ENCODE results near the gene HAL. TPM values are rescaled to one million over a fixed set of nuclear protein-coding genes. Genes with fewer than 3 reads are reported as not detected.

HAL gene
- total RNA-seq, 1 experiment from 2014 or later, result not detected

- Histone ChIP-seq H3K27me3 (no peaks in the 10 kb centered on the region), H3K9me3 (no peaks in the 10 kb centered on the region), H3K4me3 (no peak overlapping the region), H3K36me3 (0 out of 2 replicates have a peak, but pooled peaks cover 3% of the 10 kb centered on the region)
- no peak for DNase-seq
Measured at GRCh38 chr12:96026331-96026730, 30.2 kb upstream of the HAL start.

GRCh38 chr12:96025518-96025917 is 29.4 kb upstream of the HAL start:
- Histone ChIP-seq H3K4me3 (no peak overlapping the region), H3K36me3 (0 out of 2 replicates have a peak, but pooled peaks cover 3% of the 10 kb centered on the region), H3K27me3 (no peaks in the 10 kb centered on the region), H3K9me3 (no peaks in the 10 kb centered on the region)
- no peak for DNase-seq

- H3K4me3 ChIP-seq, result no peak overlapping the region
- no peaks in the 10 kb centered on the region for H3K27me3 ChIP-seq
- DNase-seq, result no peak
- no peaks in the 10 kb centered on the region for H3K36me3 ChIP-seq
- no peaks in the 10 kb centered on the region for H3K9me3 ChIP-seq
Measured at GRCh38 chr12:96020314-96021003, 24.3 kb upstream of the HAL start.

- no peak overlapping the region for H3K4me3 ChIP-seq
- H3K36me3 ChIP-seq, result no peaks in the 10 kb centered on the region; the same call in 1 of the 2 replicates
- peak; percentile 30 for DNase-seq
- H3K27me3 ChIP-seq, result no peaks in the 10 kb centered on the region
- no peaks in the 10 kb centered on the region for H3K9me3 ChIP-seq
Measured at GRCh38 chr12:96015672-96016071, 19.5 kb upstream of the HAL start.

- Histone ChIP-seq H3K4me3 (no peak overlapping the region), H3K27me3 (no peaks in the 10 kb centered on the region), H3K36me3 (no peaks in the 10 kb centered on the region; the same call in 1 of the 2 replicates), H3K9me3 (no peaks in the 10 kb centered on the region)
- DNase-seq, result no peak
Measured at GRCh38 chr12:96014943-96015599, 18.9 kb upstream of the HAL start.

- H3K36me3 ChIP-seq, result peaks cover 7% of the 10 kb centered on the region; the same call in 1 of the 2 replicates
Measured at GRCh38 chr12:96007729-96008128, 11.6 kb upstream of the HAL start.

GRCh38 chr12:96006727-96007126 is 10.6 kb upstream of the HAL start:
- DNase-seq, result no peak
- no peaks in the 10 kb centered on the region for H3K27me3 ChIP-seq
- peaks cover 14% of the 10 kb centered on the region; the same call in 1 of the 2 replicates for H3K36me3 ChIP-seq
- no peak overlapping the region for H3K4me3 ChIP-seq
- no peaks in the 10 kb centered on the region for H3K9me3 ChIP-seq

More at GRCh38 chr12:96007729-96008128, 11.6 kb upstream of the HAL start:
- no peaks in the 10 kb centered on the region for H3K9me3 ChIP-seq
- H3K27me3 ChIP-seq, result no peaks in the 10 kb centered on the region
- DNase-seq, result no peak
- H3K4me3 ChIP-seq, result no peak overlapping the region

GRCh38 chr12:96000858-96001257 is 4.7 kb upstream of the HAL start:
- no peaks in the 10 kb centered on the region for H3K27me3 ChIP-seq
- H3K4me3 ChIP-seq, result no peak overlapping the region
- no peaks in the 10 kb centered on the region for H3K9me3 ChIP-seq
- peaks cover 11% of the 10 kb centered on the region for H3K36me3 ChIP-seq
- no peak for DNase-seq

GRCh38 chr12:95999484-95999883 is 3.3 kb upstream of the HAL start:
- Histone ChIP-seq H3K27me3 (no peaks in the 10 kb centered on the region), H3K36me3 (peaks cover 10% of the 10 kb centered on the region), H3K4me3 (no peak overlapping the region), H3K9me3 (no peaks in the 10 kb centered on the region)
- no peak for DNase-seq

- Histone ChIP-seq H3K4me3 (no peak overlapping the region), H3K9me3 (no peaks in the 10 kb centered on the region), H3K27me3 (no peaks in the 10 kb centered on the region), H3K36me3 (peaks cover 9% of the 10 kb centered on the region)
- DNase-seq, result peak; percentile 5
Measured at GRCh38 chr12:95998611-95999286, 2.6 kb upstream of the HAL start.

GRCh38 chr12:95997911-95998510 is 1.9 kb upstream of the HAL start:
- H3K27me3 ChIP-seq, result no peaks in the 10 kb centered on the region; the same call in 1 of the 2 replicates
- H3K36me3 ChIP-seq, result peaks cover 7% of the 10 kb centered on the region
- H3K4me3 ChIP-seq, result no peak overlapping the region
- H3K9me3 ChIP-seq, result no peaks in the 10 kb centered on the region
- DNase-seq, result no peak

GRCh38 chr12:95997276-95997675 is 1.1 kb upstream of the HAL start:
- Histone ChIP-seq H3K9me3 (no peaks in the 10 kb centered on the region), H3K27me3 (no peaks in the 10 kb centered on the region; the same call in 1 of the 2 replicates), H3K4me3 (no peak overlapping the region), H3K36me3 (peaks cover 2% of the 10 kb centered on the region)
- no peak for DNase-seq

- no peak for DNase-seq
- no peaks in the 10 kb centered on the region; the same call in 1 of the 2 replicates for H3K36me3 ChIP-seq
Measured at GRCh38 chr12:95995238-95996031, 709 bp downstream of the HAL start.

GRCh38 chr12:95994476-95994875 is 1.7 kb downstream of the HAL start:
- DNase-seq, result no peak
- no peak overlapping the region for H3K4me3 ChIP-seq
- H3K9me3 ChIP-seq, result no peaks in the 10 kb centered on the region
- H3K36me3 ChIP-seq, result no peaks in the 10 kb centered on the region
- peaks cover 6% of the 10 kb centered on the region for H3K27me3 ChIP-seq

More at GRCh38 chr12:95995238-95996031, 709 bp downstream of the HAL start:
- Histone ChIP-seq H3K4me3 (no peak overlapping the region), H3K9me3 (no peaks in the 10 kb centered on the region), H3K27me3 (peaks cover 3% of the 10 kb centered on the region; the same call in 1 of the 2 replicates)

- no peaks in the 10 kb centered on the region for H3K36me3 ChIP-seq
- H3K9me3 ChIP-seq, result no peaks in the 10 kb centered on the region
- H3K27me3 ChIP-seq, result peaks cover 10% of the 10 kb centered on the region
- H3K4me3 ChIP-seq, result no peak overlapping the region
- DNase-seq, result no peak
Measured at GRCh38 chr12:95993907-95994306, 2.2 kb downstream of the HAL start.

GRCh38 chr12:95990136-95990535 is 6.0 kb downstream of the HAL start:
- DNase-seq, result no peak
- H3K27me3 ChIP-seq, result peaks cover 18% of the 10 kb centered on the region
- H3K36me3 ChIP-seq, result no peaks in the 10 kb centered on the region
- no peaks in the 10 kb centered on the region for H3K9me3 ChIP-seq
- no peak overlapping the region for H3K4me3 ChIP-seq
